HepG2 (cell line): ENCODE data around the gene UBASH3A. TPM values are rescaled to one million over a fixed set of nuclear protein-coding genes. Genes with fewer than 3 reads are reported as not detected.
A peak's percentile ranks its signal among the peaks of the same experiment; 100 is the strongest.

Experiments used
- ADNP ChIP-seq: sonication (generic); formaldehyde crosslinking; IDR thresholded peaks from 2 replicates; pipeline ENCODE4 v1.4.0; 2020; ENCODE audit warnings: missing genetic modification reagents
- FOSL2 ChIP-seq: sonication (generic); formaldehyde crosslinking; IDR thresholded peaks from 2 replicates; pipeline ENCODE4 v1.4.0; 2020; ENCODE audit warnings: missing genetic modification reagents
- FOXJ3 ChIP-seq: sonication (generic); formaldehyde crosslinking; IDR thresholded peaks from 2 replicates; pipeline ENCODE4 v1.4.0; 2020; ENCODE audit warnings: missing genetic modification reagents, mild to moderate bottlenecking, borderline replicate concordance
- HMGA1 ChIP-seq: sonication (generic); formaldehyde crosslinking; conservative IDR thresholded peaks from 2 replicates; pipeline ENCODE4 v1.4.0; 2020; ENCODE audit warnings: missing genetic modification reagents
- HOXA7 ChIP-seq: sonication (generic); formaldehyde crosslinking; IDR thresholded peaks from 2 replicates; pipeline ENCODE4 v1.8.1; 2022; ENCODE audit warnings: mild to moderate bottlenecking, missing genetic modification reagents, moderate library complexity
- KAT2B ChIP-seq: fragments of 150-350 bp; IDR thresholded peaks from 2 replicates; pipeline ENCODE4 v1.6.1; 2014; ENCODE audit warnings: low read depth, low read length, borderline replicate concordance
- MED1 ChIP-seq: sonication (generic); formaldehyde crosslinking; IDR thresholded peaks from 2 replicates; pipeline ENCODE4 v1.4.0; 2020; ENCODE audit warnings: missing genetic modification reagents
- MIER2 ChIP-seq: IDR thresholded peaks from 2 replicates; pipeline ENCODE4 v1.6.1; 2016; ENCODE audit warnings: missing biosample characterization, missing genetic modification reagents
- SMARCE1 ChIP-seq: fragments of 450-650 bp; IDR thresholded peaks from 2 replicates; pipeline ENCODE4 v1.6.1; 2017; ENCODE audit warnings: borderline replicate concordance
- SOX5 ChIP-seq: IDR thresholded peaks from 2 replicates; pipeline ENCODE4 v1.6.1; 2016; ENCODE audit warnings: borderline replicate concordance
- SUZ12 ChIP-seq: fragments of 150-350 bp; IDR thresholded peaks from 2 replicates; pipeline ENCODE4 v1.6.1; 2014; ENCODE audit warnings: low read depth, low read length
- ZBTB39 ChIP-seq: sonication (generic); formaldehyde crosslinking; IDR thresholded peaks from 2 replicates; pipeline ENCODE4 v1.5.0; 2020; ENCODE audit warnings: missing genetic modification reagents
- ZNF432 ChIP-seq: sonication (generic); formaldehyde crosslinking; IDR thresholded peaks from 2 replicates; pipeline ENCODE4 v1.5.0; 2020; ENCODE audit warnings: missing genetic modification reagents, mild to moderate bottlenecking, borderline replicate concordance
- ZNF503 ChIP-seq: sonication (generic); formaldehyde crosslinking; IDR thresholded peaks from 2 replicates; pipeline ENCODE4 v1.4.0; 2020; ENCODE audit warnings: missing genetic modification reagents
- polyA plus RNA-seq, 8 experiments: library from polyadenylated mRNA; depleted of rRNA in 3 of 8; stranded (reverse) in 7 of 8; unstranded in 1 of 8; fragments of >200 nt; fragmentation: Illumina TruSeq in 4 of 8; extraction: Trizol in 4 of 8; gene quantifications; 2 replicates each; pipeline versions ENCODE4 v1.2.1 to v1.2.3, GENCODE V29; 2011 to 2016; ENCODE audit warnings: low read depth in 4 of 8, missing spikeins in 1 of 8, mixed read lengths in 1 of 8; ENCODE audit not compliant: insufficient read depth in 1 of 8
- total RNA-seq, 5 experiments: library from RNA; depleted of rRNA; stranded (reverse); fragments of >200 nt; fragmentation: Illumina TruSeq; extraction: Trizol; gene quantifications; 2 replicates each; pipeline ENCODE4 v1.2.3, GENCODE V29; 2016; ENCODE audit warnings: low read depth in 1 of 5
- TF ChIP-seq, protein P1 (sequence below): IDR thresholded peaks from 2 replicates; pipeline ENCODE4 v1.6.1; 2016; ENCODE audit warnings: missing compliant biosample characterization, missing genetic modification reagents, borderline replicate concordance
- TF ChIP-seq, protein P2 (sequence below): sonication (generic); formaldehyde crosslinking; conservative IDR thresholded peaks from 2 replicates; pipeline ENCODE4 v1.4.0; 2020; ENCODE audit warnings: mild to moderate bottlenecking, missing genetic modification reagents, moderate library complexity
- TF ChIP-seq, protein P3 (sequence below): sonication (generic); formaldehyde crosslinking; IDR thresholded peaks from 2 replicates; pipeline ENCODE4 v1.4.0; 2020; ENCODE audit warnings: missing genetic modification reagents

Gene UBASH3A
- total and polyA plus RNA-seq, 2 of the 13 experiments (the other 11 are each of a cell fraction or from before 2014, with no cell fraction given): not detected

GRCh38 chr21:42386034-42386591 is 17.6 kb upstream of the UBASH3A start (continued):
- TF ChIP-seq, protein P1, sequence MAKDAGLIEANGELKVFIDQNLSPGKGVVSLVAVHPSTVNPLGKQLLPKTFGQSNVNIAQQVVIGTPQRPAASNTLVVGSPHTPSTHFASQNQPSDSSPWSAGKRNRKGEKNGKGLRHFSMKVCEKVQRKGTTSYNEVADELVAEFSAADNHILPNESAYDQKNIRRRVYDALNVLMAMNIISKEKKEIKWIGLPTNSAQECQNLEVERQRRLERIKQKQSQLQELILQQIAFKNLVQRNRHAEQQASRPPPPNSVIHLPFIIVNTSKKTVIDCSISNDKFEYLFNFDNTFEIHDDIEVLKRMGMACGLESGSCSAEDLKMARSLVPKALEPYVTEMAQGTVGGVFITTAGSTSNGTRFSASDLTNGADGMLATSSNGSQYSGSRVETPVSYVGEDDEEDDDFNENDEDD (CRISPR knock-in tag): peak; percentile 26; the same call in 1 of the 2 replicates
- TF ChIP-seq SUZ12: no peak
- peak; percentile 42; the same call in 1 of the 2 replicates for TF ChIP-seq ZBTB39 (CRISPR knock-in tag)
- TF ChIP-seq SMARCE1: no peak
- TF ChIP-seq, protein P2, sequence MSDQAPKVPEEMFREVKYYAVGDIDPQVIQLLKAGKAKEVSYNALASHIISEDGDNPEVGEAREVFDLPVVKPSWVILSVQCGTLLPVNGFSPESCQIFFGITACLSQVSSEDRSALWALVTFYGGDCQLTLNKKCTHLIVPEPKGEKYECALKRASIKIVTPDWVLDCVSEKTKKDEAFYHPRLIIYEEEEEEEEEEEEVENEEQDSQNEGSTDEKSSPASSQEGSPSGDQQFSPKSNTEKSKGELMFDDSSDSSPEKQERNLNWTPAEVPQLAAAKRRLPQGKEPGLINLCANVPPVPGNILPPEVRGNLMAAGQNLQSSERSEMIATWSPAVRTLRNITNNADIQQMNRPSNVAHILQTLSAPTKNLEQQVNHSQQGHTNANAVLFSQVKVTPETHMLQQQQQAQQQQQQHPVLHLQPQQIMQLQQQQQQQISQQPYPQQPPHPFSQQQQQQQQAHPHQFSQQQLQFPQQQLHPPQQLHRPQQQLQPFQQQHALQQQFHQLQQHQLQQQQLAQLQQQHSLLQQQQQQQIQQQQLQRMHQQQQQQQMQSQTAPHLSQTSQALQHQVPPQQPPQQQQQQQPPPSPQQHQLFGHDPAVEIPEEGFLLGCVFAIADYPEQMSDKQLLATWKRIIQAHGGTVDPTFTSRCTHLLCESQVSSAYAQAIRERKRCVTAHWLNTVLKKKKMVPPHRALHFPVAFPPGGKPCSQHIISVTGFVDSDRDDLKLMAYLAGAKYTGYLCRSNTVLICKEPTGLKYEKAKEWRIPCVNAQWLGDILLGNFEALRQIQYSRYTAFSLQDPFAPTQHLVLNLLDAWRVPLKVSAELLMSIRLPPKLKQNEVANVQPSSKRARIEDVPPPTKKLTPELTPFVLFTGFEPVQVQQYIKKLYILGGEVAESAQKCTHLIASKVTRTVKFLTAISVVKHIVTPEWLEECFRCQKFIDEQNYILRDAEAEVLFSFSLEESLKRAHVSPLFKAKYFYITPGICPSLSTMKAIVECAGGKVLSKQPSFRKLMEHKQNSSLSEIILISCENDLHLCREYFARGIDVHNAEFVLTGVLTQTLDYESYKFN: peak; percentile 94
- TF ChIP-seq SOX5: peak; percentile 93
- peak; percentile 60; the same call in 1 of the 2 replicates for TF ChIP-seq MIER2
- peak; percentile 82 for TF ChIP-seq ZNF503 (CRISPR knock-in tag)
- TF ChIP-seq KAT2B: no peak
- peak; percentile 82 for TF ChIP-seq FOSL2 (CRISPR knock-in tag)
- no peak for TF ChIP-seq HMGA1
- TF ChIP-seq MED1 (CRISPR knock-in tag): peak; percentile 94
- TF ChIP-seq, protein P3, sequence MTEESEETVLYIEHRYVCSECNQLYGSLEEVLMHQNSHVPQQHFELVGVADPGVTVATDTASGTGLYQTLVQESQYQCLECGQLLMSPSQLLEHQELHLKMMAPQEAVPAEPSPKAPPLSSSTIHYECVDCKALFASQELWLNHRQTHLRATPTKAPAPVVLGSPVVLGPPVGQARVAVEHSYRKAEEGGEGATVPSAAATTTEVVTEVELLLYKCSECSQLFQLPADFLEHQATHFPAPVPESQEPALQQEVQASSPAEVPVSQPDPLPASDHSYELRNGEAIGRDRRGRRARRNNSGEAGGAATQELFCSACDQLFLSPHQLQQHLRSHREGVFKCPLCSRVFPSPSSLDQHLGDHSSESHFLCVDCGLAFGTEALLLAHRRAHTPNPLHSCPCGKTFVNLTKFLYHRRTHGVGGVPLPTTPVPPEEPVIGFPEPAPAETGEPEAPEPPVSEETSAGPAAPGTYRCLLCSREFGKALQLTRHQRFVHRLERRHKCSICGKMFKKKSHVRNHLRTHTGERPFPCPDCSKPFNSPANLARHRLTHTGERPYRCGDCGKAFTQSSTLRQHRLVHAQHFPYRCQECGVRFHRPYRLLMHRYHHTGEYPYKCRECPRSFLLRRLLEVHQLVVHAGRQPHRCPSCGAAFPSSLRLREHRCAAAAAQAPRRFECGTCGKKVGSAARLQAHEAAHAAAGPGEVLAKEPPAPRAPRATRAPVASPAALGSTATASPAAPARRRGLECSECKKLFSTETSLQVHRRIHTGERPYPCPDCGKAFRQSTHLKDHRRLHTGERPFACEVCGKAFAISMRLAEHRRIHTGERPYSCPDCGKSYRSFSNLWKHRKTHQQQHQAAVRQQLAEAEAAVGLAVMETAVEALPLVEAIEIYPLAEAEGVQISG (CRISPR knock-in tag): peak; percentile 67; the same call in 1 of the 2 replicates
- no peak for TF ChIP-seq ADNP (CRISPR knock-in tag)
- TF ChIP-seq FOXJ3 (CRISPR knock-in tag): peak; percentile 91
- no peak for TF ChIP-seq ZNF432 (CRISPR knock-in tag)
- TF ChIP-seq HOXA7: no peak
